ENCODE results near the gene PFN1.

The PFN1 gene

GRCh38 chr17:4898927-4899326 lies 49.4 kb downstream of the PFN1 start:
- FAIRE-seq (no peak), DNase-seq (ENCODE audit: insufficient read length, low spot score) (no peak)

- no peak for DNase-seq (ENCODE audit: insufficient read length, low spot score)
- no peak for FAIRE-seq
Observed at GRCh38 chr17:4898351-4898750, 50.0 kb downstream of the PFN1 start.

- FAIRE-seq: no peak
- no peak for DNase-seq (ENCODE audit: insufficient read length, low spot score)
Observed at GRCh38 chr17:4897785-4898184, 50.5 kb downstream of the PFN1 start.

DNA sequence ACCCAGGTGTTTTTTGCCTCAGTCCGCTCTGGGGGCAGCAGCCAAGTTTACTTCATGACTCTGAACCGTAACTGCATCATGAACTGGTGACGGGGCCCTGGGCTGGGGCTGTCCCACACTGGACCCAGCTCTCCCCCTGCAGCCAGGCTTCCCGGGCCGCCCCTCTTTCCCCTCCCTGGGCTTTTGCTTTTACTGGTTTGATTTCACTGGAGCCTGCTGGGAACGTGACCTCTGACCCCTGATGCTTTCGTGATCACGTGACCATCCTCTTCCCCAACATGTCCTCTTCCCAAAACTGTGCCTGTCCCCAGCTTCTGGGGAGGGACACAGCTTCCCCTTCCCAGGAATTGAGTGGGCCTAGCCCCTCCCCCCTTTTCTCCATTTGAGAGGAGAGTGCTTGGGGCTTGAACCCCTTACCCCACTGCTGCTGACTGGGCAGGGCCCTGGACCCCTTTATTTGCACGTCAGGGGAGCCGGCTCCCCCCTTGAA lies 51.1 kb downstream of the PFN1 start:
- DNase-seq (ENCODE audit: insufficient read length, low spot score) (no peak), FAIRE-seq (no peak)

- DNase-seq (ENCODE audit: insufficient read length, low spot score): no peak
- FAIRE-seq: no peak
Observed at GRCh38 chr17:4896332-4897197, 51.8 kb downstream of the PFN1 start.

DNA sequence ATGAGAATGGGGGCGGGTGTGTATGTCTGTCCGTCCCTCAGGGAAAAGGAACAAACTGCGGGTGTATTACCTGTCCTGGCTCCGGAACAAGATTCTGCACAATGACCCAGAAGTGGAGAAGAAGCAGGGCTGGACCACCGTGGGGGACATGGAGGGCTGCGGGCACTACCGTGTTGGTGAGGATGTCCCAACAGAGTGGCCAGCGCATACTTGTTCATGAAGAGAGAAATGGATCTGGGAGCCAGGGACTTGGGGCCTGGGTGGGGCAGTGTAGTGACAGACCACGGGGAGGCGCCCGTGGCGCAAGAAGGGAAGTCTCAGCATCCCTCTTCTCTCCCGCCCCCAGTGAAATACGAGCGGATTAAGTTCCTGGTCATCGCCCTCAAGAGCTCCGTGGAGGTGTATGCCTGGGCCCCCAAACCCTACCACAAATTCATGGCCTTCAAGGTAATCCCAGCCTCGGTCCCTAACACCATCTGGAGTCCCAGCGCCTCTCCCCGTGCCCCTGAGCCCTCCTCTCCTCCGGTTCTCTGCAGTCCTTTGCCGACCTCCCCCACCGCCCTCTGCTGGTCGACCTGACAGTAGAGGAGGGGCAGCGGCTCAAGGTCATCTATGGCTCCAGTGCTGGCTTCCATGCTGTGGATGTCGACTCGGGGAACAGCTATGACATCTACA lies 52.5 kb downstream of the PFN1 start:
- DNase-seq (ENCODE audit: insufficient read length, low spot score): no peak
- FAIRE-seq: no peak
